Brain microvascular endothelial cell (primary cell): Measurements from ENCODE around the gene PDXK.

Experiments used
- DNase-seq: peaks from one replicate; pipeline ENCODE4 v3.0.0-alpha.2; 2020
- H3K27ac ChIP-seq: fragments of 250-450 bp; sonication (Bioruptor Pico); 2 replicates; pipeline ENCODE4 v1.5.1; 2020; ENCODE audit warnings: mild to moderate bottlenecking, moderate library complexity
- H3K27me3 ChIP-seq: fragments of 250-450 bp; sonication (Bioruptor Pico); replicated peaks from 2 replicates; pipeline ENCODE4 v1.5.1; 2020; ENCODE audit warnings: mild to moderate bottlenecking
- H3K36me3 ChIP-seq: fragments of 250-450 bp; sonication (Bioruptor Pico); replicated peaks from 2 replicates; pipeline ENCODE4 v1.5.1; 2020; ENCODE audit warnings: mild to moderate bottlenecking
- H3K4me3 ChIP-seq: 2 replicates; pipeline ENCODE4 v1.5.1; 2011; ENCODE audit warnings: low read depth, mild to moderate bottlenecking, control low read depth, low read length, moderate library complexity
- CTCF ChIP-seq: IDR thresholded peaks from 2 replicates; pipeline ENCODE4 v1.5.1; 2011; ENCODE audit warnings: low read depth, mild to moderate bottlenecking, moderate library complexity, low read length, control low read depth, inconsistent platforms; ENCODE audit errors: missing control alignments
- in situ Hi-C: cut with HindIII; loops from 2 replicates; pipeline ENCODE4 v1.10.0; 2017; ENCODE audit warnings: low sequenced_read_pairs, low pct_ligation_motif_present

Gene PDXK

DNA sequence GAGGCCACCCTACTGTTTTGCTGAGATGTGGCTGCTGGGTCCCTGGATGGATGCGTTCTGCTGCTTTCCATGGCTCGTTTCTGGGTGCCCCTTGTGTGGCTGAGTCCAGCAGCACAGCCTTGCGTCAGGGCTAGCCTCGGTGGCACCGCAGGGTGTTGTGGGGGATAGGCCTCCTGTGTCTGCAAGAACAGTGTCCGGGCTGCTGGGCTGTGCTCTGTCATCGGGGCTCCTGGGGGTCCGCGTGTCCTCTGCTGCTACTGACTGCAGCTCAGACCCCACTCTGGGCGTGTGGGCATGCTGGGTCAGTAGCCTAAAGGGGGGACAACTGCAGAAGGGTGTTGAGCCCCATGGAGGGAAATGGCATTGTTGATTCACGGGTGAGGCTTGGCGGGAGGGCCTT is 75.4 kb downstream of the PDXK start:
- H3K36me3 ChIP-seq, result peaks cover 61% of the 10 kb centered on the region
- in situ Hi-C loops, result no loop called here
- TF ChIP-seq CTCF, result no peak
- H3K4me3 ChIP-seq, result no peak overlapping the region
- no peak overlapping the region for H3K27ac ChIP-seq
- no peak for DNase-seq
- no peaks in the 10 kb centered on the region for H3K27me3 ChIP-seq

GRCh38 chr21:43794857-43795256 is 75.9 kb downstream of the PDXK start:
- H3K27ac ChIP-seq, result no peak overlapping the region
- in situ Hi-C loops, result no loop called here
- H3K4me3 ChIP-seq, result no peak overlapping the region
- no peaks in the 10 kb centered on the region for H3K27me3 ChIP-seq
- no peak for TF ChIP-seq CTCF
- no peak for DNase-seq
- H3K36me3 ChIP-seq, result peaks cover 66% of the 10 kb centered on the region

DNA sequence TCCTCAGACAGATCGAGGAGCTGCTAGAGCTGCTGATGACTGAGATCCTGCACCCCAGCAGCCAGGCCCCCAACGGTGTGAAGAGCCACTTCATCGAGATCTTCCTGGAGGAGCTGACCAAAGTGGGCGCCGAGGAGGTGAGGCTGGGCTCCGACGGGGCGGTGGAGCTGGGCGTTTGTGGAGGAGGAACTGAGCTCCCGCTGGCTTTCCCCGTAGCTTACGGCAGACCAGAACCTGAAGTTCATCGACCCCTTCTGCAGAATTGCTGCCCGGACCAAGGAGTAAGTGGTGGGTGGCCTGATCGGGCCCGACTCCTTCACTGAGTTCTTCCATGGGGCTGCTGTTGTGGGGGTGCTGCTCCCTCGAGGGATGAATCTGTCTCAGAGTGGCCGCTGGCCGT is 78.5 kb downstream of the PDXK start:
- DNase-seq, result no peak
- no peak overlapping the region for H3K27ac ChIP-seq
- no peak for TF ChIP-seq CTCF
- no peak overlapping the region for H3K4me3 ChIP-seq
- no peaks in the 10 kb centered on the region for H3K27me3 ChIP-seq
- H3K36me3 ChIP-seq, result peaks cover 84% of the 10 kb centered on the region
- in situ Hi-C loops, result no loop called here

- Histone ChIP-seq H3K27me3 (no peaks in the 10 kb centered on the region), H3K27ac (no peak overlapping the region), H3K36me3 (peaks cover 87% of the 10 kb centered on the region), H3K4me3 (no peak overlapping the region)
- TF ChIP-seq CTCF, result no peak
- in situ Hi-C loops, result no loop called here
- no peak for DNase-seq
Measured at GRCh38 chr21:43797925-43798715, 79.2 kb downstream of the PDXK start.

DNA sequence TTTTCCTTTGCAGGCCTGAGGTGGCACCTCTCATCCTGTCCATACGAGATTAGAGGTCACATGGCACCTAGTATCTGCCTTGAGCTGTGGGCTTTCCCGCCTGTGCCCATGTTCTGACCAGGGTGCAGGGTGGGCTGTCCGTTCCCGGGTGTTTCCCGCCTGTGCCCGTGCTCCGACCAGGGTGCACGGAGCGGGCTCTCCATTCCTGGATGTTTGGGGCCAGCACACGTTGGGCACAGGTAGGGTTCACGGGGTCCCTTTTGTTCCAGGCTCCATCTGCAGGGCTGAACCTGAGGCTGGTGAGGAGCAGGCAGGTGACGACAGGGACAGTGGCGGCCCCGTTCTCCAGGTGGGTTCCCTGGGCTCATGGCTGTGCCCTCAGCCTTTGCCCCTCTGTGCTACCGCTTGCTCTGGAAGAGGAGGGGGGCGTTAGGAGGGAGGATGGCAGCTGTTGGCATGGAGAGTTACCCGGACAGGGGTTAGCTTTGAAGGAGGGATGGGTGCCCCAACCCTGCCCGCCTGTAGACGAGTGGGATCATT is 80.4 kb downstream of the PDXK start:
- in situ Hi-C loops, result no loop called here
- DNase-seq, result no peak
- Histone ChIP-seq H3K27ac (no peak overlapping the region), H3K4me3 (no peak overlapping the region), H3K27me3 (no peaks in the 10 kb centered on the region), H3K36me3 (peaks cover 93% of the 10 kb centered on the region)
- TF ChIP-seq CTCF, result no peak
